Stimulated activated CD8-positive, alpha-beta memory T cell treated with anti-CD3 and anti-CD28 coated beads, Interleukin-7, amount 100 ng/mL, for 1 hour (primary cell): Measurements from ENCODE around the gene OSM.
"Not testable (repeated sequence)": the region's sequence is repeated elsewhere in the genome, so short reads cannot be mapped to it uniquely, and the experiment has no call there.

Experiments
- DNase-seq, 2 donors: peaks; one replicate each; pipeline ENCODE4 v3.0.0-alpha.2; 2020; ENCODE audit warnings: low read depth in 2 of 2

OSM gene

DNA sequence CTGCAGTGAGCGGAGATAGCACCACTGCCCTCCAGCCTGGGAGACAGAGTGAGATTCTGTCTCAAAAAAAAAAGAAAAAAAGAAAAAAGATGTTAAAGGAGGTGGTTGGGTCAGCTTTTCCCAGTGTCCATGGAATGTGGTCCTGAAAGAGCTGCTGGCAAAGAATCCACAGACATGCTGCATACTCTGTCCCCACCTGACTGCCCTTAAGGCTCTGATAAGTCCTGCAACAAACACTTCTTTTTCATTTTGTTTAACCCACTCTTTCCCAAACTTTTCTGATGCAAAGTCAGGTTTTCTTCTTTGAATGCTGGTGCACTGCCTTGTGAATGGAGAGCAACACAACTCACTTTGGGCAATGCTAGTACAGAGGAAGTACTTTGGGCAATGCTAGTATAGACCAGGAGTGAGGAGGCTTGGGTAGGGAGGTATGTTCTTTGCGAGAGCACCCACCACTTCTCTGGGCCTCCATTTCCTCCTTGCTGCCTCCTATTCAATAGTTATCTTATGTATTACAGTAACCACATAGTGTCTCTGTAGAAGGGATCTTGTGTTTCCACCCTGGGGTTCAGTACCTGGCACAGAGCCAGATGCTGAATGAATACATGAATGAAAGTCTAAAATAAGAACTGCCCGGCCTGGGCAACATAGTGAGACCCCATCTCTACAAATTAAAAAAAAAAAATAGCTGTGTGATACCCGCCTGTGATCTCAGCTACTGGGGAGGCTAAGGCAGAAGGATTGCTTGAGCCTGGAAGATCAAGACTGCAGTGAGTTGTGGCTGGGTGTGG is 39.0 kb downstream of the OSM start:
- DNase-seq, result no peak

DNA sequence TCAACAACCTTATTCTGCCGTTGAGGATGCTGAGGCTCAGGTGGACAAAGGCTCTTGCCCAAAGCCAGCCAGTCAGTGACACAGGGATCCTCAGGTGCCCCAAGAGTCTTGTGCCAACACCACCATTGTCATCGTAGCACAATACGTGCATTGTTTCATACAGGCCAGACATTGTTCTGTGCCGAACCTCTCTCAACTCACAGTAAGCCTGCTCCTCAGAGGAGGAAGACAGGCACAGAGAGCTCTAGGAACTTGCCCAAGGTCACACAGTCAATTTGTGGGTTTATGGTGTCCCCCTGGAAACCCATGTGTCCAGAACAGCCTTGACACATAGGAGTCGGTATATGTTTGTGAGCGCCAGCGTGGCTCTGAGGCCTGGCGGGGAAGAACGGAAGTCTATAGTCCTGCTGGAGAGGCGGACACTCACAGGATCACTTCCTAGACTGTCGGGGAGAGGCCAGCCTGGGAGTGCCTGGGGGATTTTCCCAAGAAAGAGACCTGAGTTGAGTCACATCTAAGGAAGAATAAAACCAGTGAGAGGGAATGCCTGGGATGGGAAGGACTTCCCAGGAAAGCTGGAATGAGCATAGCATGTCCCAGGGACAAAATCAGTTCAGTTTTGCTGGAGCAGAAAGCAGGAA is 40.3 kb downstream of the OSM start:
- no peak for DNase-seq

DNA sequence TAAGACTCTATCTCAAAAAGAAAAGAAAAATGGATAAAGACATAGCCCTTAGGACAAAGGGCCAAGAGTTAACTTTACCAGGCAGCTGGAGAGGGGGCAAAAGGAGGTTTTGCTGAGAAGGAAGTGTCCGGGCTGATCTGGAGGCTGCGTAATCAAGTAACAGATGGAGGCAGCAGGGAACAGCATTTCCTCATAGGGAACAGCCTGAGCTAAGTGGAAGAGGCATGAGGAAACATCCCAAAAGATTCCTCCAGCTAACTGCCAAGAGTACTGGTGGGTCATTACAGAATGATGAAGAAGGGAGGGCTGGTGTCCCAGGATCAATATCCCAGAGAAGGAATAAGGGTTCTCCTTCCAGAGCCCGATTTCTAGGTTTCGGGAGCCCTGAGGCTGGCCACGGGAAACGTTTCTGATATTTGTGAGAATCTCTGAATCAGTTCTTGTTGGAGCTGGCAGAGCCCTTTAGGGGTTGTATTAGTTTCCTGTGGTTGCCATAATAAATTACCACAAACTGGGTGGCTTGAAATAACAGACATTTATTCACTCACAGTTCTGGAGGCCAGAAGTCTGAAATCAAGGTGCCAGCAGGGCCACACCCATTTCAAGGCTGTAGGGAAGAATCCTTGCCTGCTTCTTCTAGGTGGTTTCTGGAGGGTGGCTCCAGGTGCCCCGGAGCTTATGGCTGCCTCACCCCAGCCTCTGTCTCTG is 41.3 kb downstream of the OSM start:
- DNase-seq, result no peak

DNA sequence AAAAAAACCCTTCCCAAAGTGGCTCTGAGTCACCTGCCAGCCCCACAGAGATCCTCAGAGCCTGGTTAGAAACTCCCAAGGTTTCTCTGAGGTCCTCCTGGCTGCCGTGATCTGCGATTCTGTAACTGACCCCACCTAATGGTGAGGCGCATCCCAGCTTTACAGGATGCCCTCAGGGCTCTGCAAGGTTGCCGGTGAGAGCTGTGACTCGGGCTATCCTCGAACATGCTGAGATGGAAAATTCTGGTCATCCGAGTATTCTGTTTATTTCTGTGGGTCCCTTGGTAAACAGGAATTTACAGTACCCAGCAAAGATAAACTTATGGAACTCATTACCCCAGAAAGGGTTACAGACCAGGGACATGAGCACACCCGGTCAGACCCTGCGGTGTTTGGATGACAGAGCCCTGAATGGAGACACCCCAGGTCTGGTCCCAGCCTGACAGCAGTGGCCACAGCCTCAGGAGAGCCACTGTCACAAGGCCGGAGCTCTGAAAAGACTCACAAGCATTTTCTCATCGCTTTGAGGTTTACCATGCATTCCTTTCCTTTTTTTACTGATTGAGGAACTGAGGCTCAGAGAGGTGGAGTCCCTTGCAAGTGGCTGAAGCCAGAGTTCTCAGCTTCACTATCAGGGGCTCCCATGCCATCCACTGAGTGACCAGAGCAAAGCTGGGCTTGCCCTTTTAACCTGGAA is 42.3 kb downstream of the OSM start:
- no peak for DNase-seq

DNA sequence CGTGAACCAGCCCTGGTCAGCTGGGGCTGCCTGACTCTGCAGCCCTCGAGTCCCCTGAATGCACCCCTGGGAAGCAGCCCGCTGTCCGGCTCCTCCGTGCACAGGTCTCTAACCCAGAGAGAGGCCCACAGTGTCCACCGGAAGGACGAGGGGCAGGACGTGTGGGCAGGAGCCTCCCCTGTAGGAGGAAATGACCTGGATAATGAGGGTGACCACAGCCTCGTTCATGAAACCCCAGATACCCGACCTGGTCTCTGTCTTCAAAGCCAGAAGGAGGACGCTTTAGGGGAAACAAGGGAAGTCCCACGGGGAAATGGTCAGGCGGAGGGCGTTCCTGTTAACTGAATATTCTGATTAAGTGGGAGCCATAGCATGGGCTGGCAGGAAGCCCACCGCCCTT is 43.3 kb downstream of the OSM start:
- DNase-seq, result no peak

DNA sequence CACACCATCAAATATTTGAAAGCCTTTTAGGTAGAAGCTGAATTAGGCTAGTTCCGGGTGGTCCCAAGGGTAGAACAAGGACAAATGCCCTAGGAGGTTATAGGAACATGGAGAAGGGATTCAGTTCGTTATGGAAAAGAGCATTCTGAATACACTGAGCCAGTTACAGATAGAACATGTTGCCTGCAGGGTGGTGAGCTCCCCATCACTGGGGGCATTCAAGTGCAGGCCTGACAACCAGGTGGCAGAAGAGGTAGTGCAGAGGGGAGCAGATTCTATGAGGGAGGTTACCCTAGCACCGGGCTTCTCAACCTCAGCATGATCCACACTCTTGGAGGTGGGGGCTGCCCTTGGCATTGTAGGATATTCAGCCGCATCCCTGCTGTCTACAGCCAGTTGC is 44.3 kb downstream of the OSM start:
- no peak for DNase-seq

DNA sequence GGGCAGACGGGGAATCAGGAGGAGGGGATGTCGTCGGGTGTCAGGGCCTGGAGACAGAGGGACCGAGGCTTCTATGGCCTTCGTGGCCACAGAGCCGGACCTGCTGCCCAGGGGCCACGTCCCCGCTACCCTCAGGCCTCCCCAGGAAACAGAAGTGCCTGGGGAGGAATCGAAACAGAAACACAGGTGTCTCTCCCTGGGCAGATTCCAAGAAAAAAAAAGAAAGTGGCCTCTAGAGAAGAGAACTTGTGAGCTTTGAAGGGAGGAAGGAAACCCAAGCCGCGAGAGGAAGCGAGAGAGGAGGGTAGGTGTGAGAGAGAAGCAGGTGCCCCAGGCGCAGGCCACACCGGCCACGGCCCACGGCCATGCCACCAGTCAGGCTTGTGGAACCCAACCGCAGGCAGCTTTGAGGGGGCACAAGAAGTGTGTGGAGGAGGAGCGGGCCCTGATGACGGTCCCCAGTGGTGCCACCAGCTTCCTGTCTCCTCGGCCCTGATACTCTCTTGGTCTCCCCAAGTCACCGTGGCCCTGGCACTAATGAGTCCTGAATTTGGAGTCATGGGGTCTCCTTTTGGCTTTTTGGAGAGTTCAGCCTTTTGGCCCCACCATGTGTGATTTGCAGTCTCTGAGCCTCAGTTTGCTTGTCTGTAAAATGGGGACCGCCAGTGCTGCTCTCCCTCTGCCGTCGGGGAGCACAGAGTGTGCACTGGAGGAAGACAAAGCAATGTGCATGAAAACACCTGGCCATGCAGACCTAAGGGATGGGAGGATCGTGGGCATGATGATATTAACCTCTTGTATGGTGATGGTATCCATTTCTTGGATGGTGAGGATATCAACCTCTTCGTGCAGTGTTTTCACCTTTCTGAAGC is 45.3 kb downstream of the OSM start:
- DNase-seq, result peak; percentile 10 to 29

DNA sequence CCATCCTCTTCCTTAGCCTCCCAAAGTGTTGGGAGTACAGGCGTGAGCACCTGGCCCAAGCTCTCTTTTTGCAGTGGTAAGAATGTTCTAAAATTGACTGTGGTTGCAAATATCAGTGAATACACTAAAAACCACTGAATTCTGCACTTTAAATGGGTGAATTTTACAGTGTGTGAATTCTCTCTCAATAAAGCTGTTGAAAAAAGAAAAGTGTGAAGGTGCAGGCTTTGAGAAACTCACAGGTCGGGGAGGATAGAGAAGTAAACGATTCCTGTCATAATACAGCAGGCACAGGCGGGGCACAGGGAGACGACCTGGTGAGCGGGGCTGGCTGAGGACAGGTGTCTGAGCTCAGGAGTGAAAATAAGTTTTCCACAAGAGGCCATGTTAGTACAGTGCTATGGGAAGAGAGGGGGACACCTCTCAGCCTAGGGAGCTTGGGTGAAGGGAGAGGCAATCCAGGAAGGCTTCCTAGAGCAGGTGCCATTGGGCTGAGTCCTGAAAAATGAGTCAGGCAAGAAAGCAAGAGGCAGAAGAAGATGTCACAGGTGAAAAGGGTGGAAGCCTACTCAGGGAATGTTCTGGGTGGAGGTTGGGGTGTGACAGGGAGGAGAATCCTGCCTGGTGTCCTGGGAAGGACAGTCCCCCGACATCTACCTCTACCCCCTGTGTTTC is 46.2 kb downstream of the OSM start:
- no peak for DNase-seq

DNA sequence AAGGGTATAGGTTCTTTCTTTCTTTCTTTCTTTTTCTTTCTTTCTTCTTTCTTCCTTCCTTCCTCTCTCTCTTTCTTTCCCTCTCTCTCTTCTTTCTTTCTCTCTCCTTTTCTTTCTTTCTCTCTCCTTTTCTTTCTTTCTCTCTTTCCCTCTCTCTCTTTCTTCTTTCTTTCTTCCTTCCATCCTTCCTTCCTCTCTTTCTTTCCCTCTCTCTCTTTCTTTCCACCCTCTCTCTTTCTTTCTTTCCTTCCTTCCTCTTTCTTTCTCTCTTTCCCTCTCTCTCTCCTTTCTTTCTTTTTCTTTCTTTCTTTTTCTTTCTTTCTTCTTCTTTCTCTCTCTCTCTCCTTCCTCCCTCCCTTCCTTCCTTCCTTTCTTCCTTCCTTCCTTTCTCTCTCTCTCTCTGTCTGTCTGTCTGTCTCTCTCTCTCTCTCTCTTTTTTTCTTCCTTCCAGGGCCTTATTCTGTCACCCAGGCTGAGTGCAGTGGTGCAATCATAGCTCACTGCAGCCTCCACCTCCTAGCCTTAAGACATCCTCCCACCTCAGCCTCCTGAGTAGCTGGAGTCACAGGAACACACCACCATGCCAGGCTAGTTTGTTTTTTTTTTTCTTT is 46.9 kb downstream of the OSM start:
- DNase-seq, result no peak

DNA sequence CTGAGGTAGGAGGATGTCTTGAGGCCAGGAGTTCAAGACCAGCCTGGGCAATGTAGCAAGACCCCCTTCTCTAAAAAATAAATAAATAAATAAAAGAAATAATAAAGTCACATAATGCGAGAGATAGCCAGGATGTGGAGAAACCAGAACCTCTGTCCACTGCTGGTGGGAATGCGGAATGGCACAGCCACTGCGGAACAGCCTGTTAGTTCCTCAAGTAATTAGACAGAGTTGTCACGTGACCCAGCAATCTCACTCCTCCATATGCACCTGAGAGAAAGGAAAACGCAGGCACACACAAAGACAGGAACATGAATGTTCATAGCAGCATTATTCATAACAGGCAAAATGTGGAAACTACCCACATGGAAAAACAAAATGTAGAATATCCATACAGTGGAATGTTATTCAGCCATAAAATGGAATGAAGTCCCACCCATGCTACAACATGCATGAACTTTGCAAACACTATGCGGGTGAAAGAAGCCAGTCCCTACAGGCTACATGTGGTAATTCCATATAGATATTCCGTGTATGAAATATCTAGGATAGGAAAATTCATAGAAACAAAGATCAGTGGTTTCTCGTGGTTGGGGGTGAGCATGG is 47.5 kb downstream of the OSM start:
- no peak for DNase-seq

DNA sequence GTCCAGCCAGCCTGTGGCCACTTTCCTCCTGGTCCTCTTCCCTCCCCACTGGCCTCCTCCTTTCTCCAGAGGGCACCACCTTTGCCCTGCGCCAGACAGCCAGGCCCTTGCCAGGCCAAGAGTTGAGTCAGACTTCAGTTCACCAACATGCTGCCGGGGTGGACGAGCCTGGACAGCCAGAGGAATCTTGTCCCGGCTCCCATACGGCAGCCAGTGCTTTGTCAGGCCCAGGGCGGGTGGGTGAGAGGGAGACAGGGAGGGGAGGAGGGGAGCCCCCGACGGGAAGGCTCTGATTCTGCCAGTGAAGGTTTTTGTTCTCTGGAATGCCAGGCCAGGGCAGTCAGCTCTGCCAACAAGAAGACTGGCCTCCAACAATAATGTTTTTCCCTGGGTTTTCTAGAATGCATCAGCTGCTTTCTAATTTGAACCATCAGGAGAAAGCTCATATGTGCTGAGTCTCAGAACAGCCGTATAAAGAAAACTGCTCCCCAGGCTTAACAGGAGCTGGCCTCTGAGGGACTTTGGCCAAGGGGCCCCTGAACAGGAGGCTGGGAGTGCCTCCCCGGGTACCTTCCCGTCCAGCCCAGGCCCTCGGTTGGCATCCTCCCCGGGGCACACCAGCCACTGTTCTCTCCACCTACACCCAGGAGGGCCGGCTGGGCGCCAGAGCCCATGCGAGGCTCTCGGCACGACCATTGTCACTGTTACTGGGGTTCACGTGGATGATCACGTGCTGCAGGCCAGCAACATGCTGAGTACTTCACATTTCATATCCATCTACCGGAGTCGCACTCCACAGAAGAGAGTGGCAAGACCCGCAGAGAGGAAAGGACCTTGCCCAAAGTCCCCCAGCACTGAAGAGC is 48.7 kb downstream of the OSM start:
- no peak for DNase-seq

DNA sequence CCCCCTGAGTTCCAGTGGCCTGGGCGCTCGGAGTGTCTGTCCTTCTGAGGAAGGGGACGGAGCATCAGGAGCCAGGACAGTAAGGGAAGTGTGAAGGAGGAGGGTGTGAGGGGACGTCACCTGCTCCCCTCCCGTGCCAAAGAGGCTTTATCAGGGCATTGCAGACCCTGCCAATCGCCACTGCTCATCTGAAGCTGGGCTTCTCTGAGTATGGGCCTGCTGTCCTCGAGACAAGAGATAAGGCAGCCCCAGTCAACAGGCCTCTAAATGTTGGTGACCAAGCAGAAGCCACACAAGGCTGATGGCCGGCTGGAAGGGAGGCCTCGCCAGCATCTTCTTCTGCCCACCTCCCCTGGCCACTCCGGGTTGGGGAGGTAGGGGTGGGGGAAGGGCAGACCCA is 49.9 kb downstream of the OSM start:
- DNase-seq, result no peak

DNA sequence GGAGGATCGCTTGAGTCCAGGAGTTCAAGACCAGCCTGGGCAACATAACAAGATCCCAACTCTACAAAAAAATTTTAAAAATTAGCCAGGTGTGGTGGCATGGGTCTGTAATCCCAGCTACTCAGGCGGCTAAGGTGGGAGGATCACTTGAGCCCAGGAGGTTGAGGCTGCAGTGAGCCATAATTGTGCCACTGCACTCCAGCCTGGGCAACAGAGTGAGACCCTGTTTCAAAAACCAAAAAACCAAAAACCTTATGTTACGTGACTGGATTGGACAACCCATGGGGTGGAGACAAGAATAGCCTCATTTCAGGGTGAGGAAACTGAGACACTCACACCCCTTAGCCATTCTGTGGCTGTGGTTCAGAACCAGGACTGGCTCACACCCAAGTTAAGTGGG is 50.4 kb downstream of the OSM start:
- DNase-seq, result not testable (repeated sequence)

DNA sequence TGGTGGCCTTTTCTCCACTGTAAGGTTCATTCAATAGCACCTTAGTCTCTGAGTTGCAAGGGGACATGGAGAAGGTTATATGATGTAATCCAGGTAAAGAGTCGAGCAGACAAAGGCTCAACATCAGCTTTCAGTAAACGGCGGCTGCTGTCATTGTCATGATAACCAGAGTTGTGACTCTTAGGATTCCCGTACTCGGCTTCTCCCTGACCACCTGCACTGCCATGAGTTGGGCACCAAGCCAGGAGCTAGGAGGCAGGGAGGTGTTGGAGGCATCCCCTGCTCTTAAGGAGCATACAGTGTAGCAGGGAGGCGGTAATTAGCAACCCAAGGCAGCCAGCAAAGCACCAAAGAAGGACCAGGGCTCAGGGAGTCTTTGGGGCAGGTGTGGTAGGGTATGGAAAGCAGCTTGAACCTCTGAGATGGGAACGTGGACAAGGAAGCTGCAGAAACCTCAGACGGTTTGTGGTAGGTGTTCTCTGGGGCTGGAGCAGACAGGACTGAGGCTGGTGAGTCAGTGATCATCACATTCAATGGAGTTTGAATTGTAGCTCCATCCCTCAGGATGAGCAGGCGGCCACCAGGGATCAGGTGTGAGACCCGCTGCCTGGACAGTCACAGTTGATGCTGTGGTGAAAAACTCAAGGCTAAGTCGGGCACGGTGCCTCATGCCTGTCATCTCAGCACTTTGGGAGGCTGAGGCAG is 51.8 kb downstream of the OSM start:
- DNase-seq, result no peak

DNA sequence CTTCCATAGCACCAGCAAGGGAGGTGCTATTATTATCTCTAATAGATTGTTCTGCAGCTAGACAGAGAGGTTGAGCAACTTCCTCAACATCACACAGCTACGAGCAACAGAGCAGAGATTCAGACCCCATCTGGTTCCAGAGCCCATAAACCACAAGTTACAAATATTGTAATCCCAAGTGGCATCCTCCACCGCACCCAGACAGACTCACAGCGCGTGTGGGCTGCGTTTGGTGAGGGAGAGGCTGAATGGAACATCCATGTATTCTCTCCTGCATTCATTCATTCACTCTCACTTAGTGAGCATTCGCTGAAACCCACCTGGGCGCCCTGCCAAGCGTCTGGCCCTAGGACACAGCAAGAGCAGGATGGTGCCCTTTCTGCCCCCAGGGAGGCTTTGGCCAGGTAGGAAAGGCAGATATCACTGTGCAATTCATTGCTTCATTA is 53.6 kb downstream of the OSM start:
- DNase-seq, result no peak
